OCI-LY7 (cell line): ENCODE data around the gene PDE11A. TPM values are rescaled to one million over a fixed set of nuclear protein-coding genes. Genes with fewer than 3 reads are reported as not detected.

Experiments
- BruUV-seq: library from RNA; stranded (reverse); fragments of 400-500 nt; replicated peaks from 2 replicates; lab custom pipeline; 2021; lab: Mats Ljungman, UMichigan
- CTCF ChIA-PET: fragments of 300-600 bp; sonication (Branson Sonifier 250); formaldehyde crosslinking; loops from one replicate; lab custom pipeline; 2022; ENCODE audit warnings: antibody characterized with exemption; ENCODE audit not compliant: unreplicated experiment; lab: Charles Lee
- POLR2A ChIA-PET: fragments of 300-600 bp; sonication (Branson Sonifier 250); formaldehyde crosslinking; loops from one replicate; lab custom pipeline; 2022; ENCODE audit warnings: antibody characterized with exemption; lab: Charles Lee
- DNase-seq: peaks from one replicate; pipeline ENCODE4 v3.0.0-alpha.2; 2015; ENCODE audit warnings: low spot score
- H2AFZ ChIP-seq: fragments of 200-600 bp; sonication (generic), shearing (Covaris generic); 2 replicates; pipeline ENCODE4 v1.6.1; 2014; ENCODE audit warnings: mild to moderate bottlenecking, antibody characterized with exemption, low read length, moderate library complexity
- H3K27ac ChIP-seq: fragments of 200-600 bp; sonication (generic); 2 replicates; pipeline ENCODE4 v1.5.1; 2014; ENCODE audit warnings: mixed run types, low read depth, mild to moderate bottlenecking, moderate library complexity, low read length, inconsistent platforms; ENCODE audit not compliant: poor library complexity, severe bottlenecking
- H3K36me3 ChIP-seq: fragments of 200-600 bp; sonication (generic); 2 replicates; pipeline ENCODE4 v1.6.1; 2014; ENCODE audit warnings: mild to moderate bottlenecking, antibody characterized with exemption, low read length, moderate library complexity, mixed read lengths; ENCODE audit not compliant: insufficient read depth
- H3K4me1 ChIP-seq: fragments of 200-600 bp; sonication (generic); 2 replicates; pipeline ENCODE4 v1.5.1; 2014; ENCODE audit warnings: mild to moderate bottlenecking, low read length; ENCODE audit not compliant: insufficient read depth, poor library complexity, severe bottlenecking
- H3K4me2 ChIP-seq: fragments of 200-600 bp; sonication (generic); 2 replicates; pipeline ENCODE4 v1.6.1; 2014; ENCODE audit warnings: mild to moderate bottlenecking, low read length
- H3K4me3 ChIP-seq: fragments of 200-600 bp; sonication (generic); 2 replicates; pipeline ENCODE4 v1.5.1; 2014; ENCODE audit warnings: mild to moderate bottlenecking, low read depth, low read length; ENCODE audit not compliant: poor library complexity, severe bottlenecking
- H3K79me2 ChIP-seq: fragments of 200-600 bp; sonication (generic); 2 replicates; pipeline ENCODE4 v1.6.1; 2016; ENCODE audit warnings: low read depth, mild to moderate bottlenecking, low read length, moderate library complexity, mixed read lengths; ENCODE audit not compliant: insufficient read depth
- H3K9me2 ChIP-seq: fragments of 200-600 bp; sonication (generic); 2 replicates; pipeline ENCODE4 v1.6.1; 2016; ENCODE audit warnings: mild to moderate bottlenecking, low read length, mixed read lengths; ENCODE audit not compliant: insufficient read depth
- H3K9me3 ChIP-seq: fragments of 200-600 bp; sonication (generic); 2 replicates; pipeline ENCODE4 v1.6.1; 2014; ENCODE audit warnings: mild to moderate bottlenecking, mixed run types, low read length, mixed read lengths
- H4K20me1 ChIP-seq: fragments of 200-600 bp; sonication (generic); 2 replicates; pipeline ENCODE4 v1.6.1; 2014; ENCODE audit warnings: mild to moderate bottlenecking, antibody characterized with exemption, low read length, moderate library complexity, mixed read lengths; ENCODE audit not compliant: insufficient read depth
- EZH2phosphoT487 ChIP-seq: fragments of 200-600 bp; sonication (generic); IDR thresholded peaks from 2 replicates; pipeline ENCODE4 v1.6.1; 2018; ENCODE audit warnings: low read depth, borderline replicate concordance, mild to moderate bottlenecking, mixed run types, antibody characterized with exemption, low read length, moderate library complexity, mixed read lengths
- intact Hi-C: fragments of 100-400 bp; cut with micrococcal nuclease; formaldehyde crosslinking; loops from one replicate; pipeline ENCODE4 v1.10.0; 2022; ENCODE audit not compliant: unreplicated experiment
- total RNA-seq, 2 experiments: library from RNA; depleted of rRNA in 1 of 2; stranded (reverse); fragments of >200 nt in 1 of 2; shearing (Covaris generic) in 1 of 2; gene quantifications; 2 replicates each; pipeline ENCODE4 v1.2.3, GENCODE V29; 2014 to 2022
- TF ChIP-seq, protein P1 (sequence below): fragments of 200-600 bp; sonication (generic); conservative IDR thresholded peaks from 2 replicates; pipeline ENCODE4 v1.5.1; 2014; ENCODE audit warnings: mild to moderate bottlenecking, antibody characterized with exemption, low read length, moderate library complexity, mixed read lengths

PDE11A gene
- total RNA-seq, 2 experiments from 2014 or later = 0.03 TPM; not detected in 1

DNA sequence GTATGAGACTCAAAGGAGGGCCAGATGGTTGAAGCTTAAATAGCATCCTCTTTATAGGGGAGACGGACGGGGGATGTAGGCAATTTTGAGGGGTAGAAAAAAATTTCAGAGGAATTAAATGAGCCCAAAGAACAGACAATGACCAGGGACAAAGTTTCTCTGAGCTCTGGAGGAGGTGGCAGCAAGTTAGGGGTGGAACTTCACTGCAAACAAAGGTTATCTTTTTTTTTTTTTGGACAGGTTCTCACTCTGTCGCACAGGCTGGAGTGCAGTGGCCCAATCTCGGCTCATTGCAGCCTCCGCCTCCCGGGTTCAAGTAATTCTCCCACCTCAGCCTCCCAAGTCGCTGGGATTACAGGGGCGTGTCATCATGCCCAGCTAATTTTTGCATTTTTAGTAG is 195.6 kb downstream of the PDE11A start:
- H3K4me1 ChIP-seq = no peaks in the 10 kb centered on the region
- CTCF ChIA-PET = no interaction called here
- no peak overlapping the region for H3K4me3 ChIP-seq
- H3K79me2 ChIP-seq = no peaks in the 10 kb centered on the region
- no peak overlapping the region for H3K4me2 ChIP-seq
- no peaks in the 10 kb centered on the region for H3K36me3 ChIP-seq
- DNase-seq = no peak
- POLR2A ChIA-PET = interaction anchor here (0.9 kb wide), 1 partner anchor 32 kb away, joined by 3 read pairs; no protein-coding TSS in a partner anchor
- no peak for TF ChIP-seq EZH2phosphoT487
- TF ChIP-seq, protein P1, sequence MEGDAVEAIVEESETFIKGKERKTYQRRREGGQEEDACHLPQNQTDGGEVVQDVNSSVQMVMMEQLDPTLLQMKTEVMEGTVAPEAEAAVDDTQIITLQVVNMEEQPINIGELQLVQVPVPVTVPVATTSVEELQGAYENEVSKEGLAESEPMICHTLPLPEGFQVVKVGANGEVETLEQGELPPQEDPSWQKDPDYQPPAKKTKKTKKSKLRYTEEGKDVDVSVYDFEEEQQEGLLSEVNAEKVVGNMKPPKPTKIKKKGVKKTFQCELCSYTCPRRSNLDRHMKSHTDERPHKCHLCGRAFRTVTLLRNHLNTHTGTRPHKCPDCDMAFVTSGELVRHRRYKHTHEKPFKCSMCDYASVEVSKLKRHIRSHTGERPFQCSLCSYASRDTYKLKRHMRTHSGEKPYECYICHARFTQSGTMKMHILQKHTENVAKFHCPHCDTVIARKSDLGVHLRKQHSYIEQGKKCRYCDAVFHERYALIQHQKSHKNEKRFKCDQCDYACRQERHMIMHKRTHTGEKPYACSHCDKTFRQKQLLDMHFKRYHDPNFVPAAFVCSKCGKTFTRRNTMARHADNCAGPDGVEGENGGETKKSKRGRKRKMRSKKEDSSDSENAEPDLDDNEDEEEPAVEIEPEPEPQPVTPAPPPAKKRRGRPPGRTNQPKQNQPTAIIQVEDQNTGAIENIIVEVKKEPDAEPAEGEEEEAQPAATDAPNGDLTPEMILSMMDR = no peak
- H3K9me2 ChIP-seq = no peaks in the 10 kb centered on the region
- H3K9me3 ChIP-seq = no peaks in the 10 kb centered on the region
- no TSS peak for BruUV-seq
- H3K27ac ChIP-seq = no peak overlapping the region
- H2AFZ ChIP-seq = no peak overlapping the region
- intact Hi-C loops = no loop called here
- H4K20me1 ChIP-seq = no peaks in the 10 kb centered on the region

DNA sequence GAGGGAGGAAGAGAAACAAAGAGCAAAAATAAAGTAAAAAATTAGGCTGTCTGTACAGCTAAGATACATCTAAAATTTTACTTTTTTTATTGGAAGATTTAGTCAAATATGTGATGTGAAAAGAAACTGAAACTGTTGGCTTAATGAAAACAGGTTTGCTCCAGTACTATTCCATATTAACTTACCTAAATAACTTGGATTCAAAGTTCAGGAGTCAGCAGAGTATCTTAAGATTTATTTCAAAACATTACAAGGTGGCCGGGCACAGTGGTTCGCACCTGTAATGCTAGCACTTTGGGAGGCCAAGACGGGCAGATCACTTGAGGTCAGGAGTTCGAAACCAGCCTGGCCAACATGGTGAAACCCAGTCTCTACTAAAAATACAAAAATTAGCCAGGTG is 197.9 kb downstream of the PDE11A start:
- H3K36me3 ChIP-seq = no peaks in the 10 kb centered on the region
- CTCF ChIA-PET = no interaction called here
- DNase-seq = no peak
- no peak overlapping the region for H2AFZ ChIP-seq
- no peaks in the 10 kb centered on the region for H3K79me2 ChIP-seq
- intact Hi-C loops = no loop called here
- H3K9me3 ChIP-seq = no peaks in the 10 kb centered on the region
- POLR2A ChIA-PET = no interaction called here
- no peaks in the 10 kb centered on the region for H3K9me2 ChIP-seq
- BruUV-seq = no TSS peak
- TF ChIP-seq EZH2phosphoT487 = no peak
- TF ChIP-seq, protein P1 = no peak
- no peaks in the 10 kb centered on the region for H3K4me1 ChIP-seq
- no peak overlapping the region for H3K27ac ChIP-seq
- no peak overlapping the region for H3K4me2 ChIP-seq
- H3K4me3 ChIP-seq = no peak overlapping the region
- H4K20me1 ChIP-seq = no peaks in the 10 kb centered on the region

GRCh38 chr2:177873915-177874314 is 198.7 kb downstream of the PDE11A start:
- Histone ChIP-seq H3K9me3 (no peaks in the 10 kb centered on the region), H4K20me1 (no peaks in the 10 kb centered on the region), H2AFZ (no peak overlapping the region), H3K79me2 (no peaks in the 10 kb centered on the region), H3K4me1 (no peaks in the 10 kb centered on the region), H3K27ac (no peak overlapping the region), H3K4me2 (no peak overlapping the region), H3K36me3 (no peaks in the 10 kb centered on the region), H3K9me2 (no peaks in the 10 kb centered on the region), H3K4me3 (no peak overlapping the region)
- intact Hi-C loops = no loop called here
- no peak for TF ChIP-seq EZH2phosphoT487
- TF ChIP-seq, protein P1 = no peak
- ChIA-PET POLR2A (no interaction called here), CTCF (no interaction called here)
- no peak for DNase-seq
- no TSS peak for BruUV-seq
